HL-60 (cell line): Measurements from ENCODE around the gene RNF222.

Experiments used
- CTCF ChIP-seq: IDR thresholded peaks from one replicate; pipeline ENCODE4 v1.5.1; 2011; ENCODE audit warnings: low read length, control low read depth, inconsistent platforms; ENCODE audit not compliant: insufficient read depth
- GABPA ChIP-seq: IDR thresholded peaks from 2 replicates; pipeline ENCODE4 v1.6.1; 2012; ENCODE audit warnings: low read depth
- POLR2AphosphoS5 ChIP-seq: IDR thresholded peaks from 2 replicates; pipeline ENCODE4 v1.6.1; 2012; ENCODE audit warnings: low read depth
- REST ChIP-seq: IDR thresholded peaks from 2 replicates; pipeline ENCODE4 v1.6.1; 2012; ENCODE audit warnings: low read depth; ENCODE audit not compliant: insufficient replicate concordance
- SPI1 ChIP-seq: IDR thresholded peaks from 2 replicates; pipeline ENCODE4 v1.6.1; 2012; ENCODE audit warnings: low read depth, mild to moderate bottlenecking, borderline replicate concordance

DNA sequence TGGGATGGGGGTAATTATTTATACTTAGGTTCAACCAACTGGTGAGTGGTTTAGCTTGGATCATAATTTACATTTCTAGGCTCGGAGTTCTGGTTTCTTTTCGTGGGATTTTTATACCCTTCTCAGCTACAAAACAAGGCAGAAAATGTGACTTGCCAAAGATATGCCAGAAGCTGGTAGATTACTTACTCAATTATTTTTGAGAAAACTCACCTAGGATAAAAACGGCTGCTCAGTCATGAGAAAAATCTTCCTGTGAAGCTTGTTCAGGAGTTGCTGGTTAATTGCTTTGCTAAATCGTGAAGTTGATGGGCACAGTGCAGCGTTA, 39.2 kb upstream of the RNF222 start:
- TF ChIP-seq CTCF (no peak), POLR2AphosphoS5 (no peak), GABPA (no peak), REST (no peak), SPI1 (no peak)
